SH-SY5Y (cell line): ENCODE measurements around the gene KCNN2.

Experiments
- GATA2 ChIP-seq: IDR thresholded peaks from 2 replicates; pipeline ENCODE4 v1.6.1; 2011; ENCODE audit warnings: mild to moderate bottlenecking, low read depth, low read length
- GATA3 ChIP-seq: IDR thresholded peaks from 2 replicates; pipeline ENCODE4 v1.6.1; 2011; ENCODE audit warnings: low read depth, mild to moderate bottlenecking, low read length, moderate library complexity

GRCh38 chr5:114377050-114377844 is 15.4 kb downstream of the KCNN2 start:
- TF ChIP-seq GATA3 (no peak), GATA2 (no peak)
